HAP-1 (cell line): ENCODE results near the gene DLG2.

ENCODE experiments used
- DNase-seq, 2 experiments: peaks; one replicate each; pipeline ENCODE4 v3.0.0-alpha.2; 2016 to 2020; ENCODE audit warnings: low spot score in 2 of 2
- H3K27me3 ChIP-seq: fragments of 250-450 bp; sonication (Bioruptor Pico); 2 replicates; pipeline ENCODE4 v1.5.1; 2020; ENCODE audit warnings: low read depth, mild to moderate bottlenecking, moderate library complexity
- H3K36me3 ChIP-seq: fragments of 250-450 bp; sonication (Bioruptor Pico); replicated peaks from 2 replicates; pipeline ENCODE4 v1.5.1; 2020; ENCODE audit warnings: mild to moderate bottlenecking
- H3K4me1 ChIP-seq: fragments of 250-450 bp; sonication (Bioruptor Pico); 2 replicates; pipeline ENCODE4 v1.5.1; 2020; ENCODE audit warnings: mild to moderate bottlenecking
- H3K4me3 ChIP-seq: fragments of 250-450 bp; sonication (Bioruptor Pico); 2 replicates; pipeline ENCODE4 v1.5.1; 2020; ENCODE audit warnings: mild to moderate bottlenecking, moderate library complexity
- H3K9me3 ChIP-seq: fragments of 250-450 bp; sonication (Bioruptor Pico); 2 replicates; pipeline ENCODE4 v1.5.1; 2020; ENCODE audit warnings: mild to moderate bottlenecking, moderate library complexity
- in situ Hi-C: fragments of 300-500 bp; cut with MboI; formaldehyde crosslinking; loops from 3 replicates; pipeline ENCODE4 v1.14.3; 2020; ENCODE audit warnings: low sequenced_read_pairs, inconsistent platforms, mixed read lengths

DLG2 gene

DNA sequence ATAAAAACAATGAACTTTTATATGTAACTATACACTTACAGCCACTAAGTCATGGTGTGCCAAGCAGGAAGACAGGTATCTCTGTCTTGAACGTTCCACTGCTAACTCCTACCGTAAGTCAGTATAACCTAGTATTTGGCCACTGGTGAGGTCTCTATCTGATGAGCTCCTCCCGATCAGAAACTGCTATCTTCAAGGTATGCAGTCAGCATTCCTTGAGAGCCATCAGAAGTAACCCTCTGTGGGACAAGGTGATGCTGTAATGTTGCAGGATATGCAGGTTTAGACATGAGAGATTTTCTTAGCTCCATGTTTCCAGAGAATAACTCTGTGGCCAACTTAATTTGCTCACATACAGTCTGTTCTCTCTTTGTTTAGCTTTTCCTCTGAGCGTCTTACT, 1943.1 kb downstream of the DLG2 start:
- in situ Hi-C loops, result no loop called here
- Histone ChIP-seq H3K36me3 (no peaks in the 10 kb centered on the region), H3K9me3 (no peaks in the 10 kb centered on the region), H3K27me3 (peaks cover 4% of the 10 kb centered on the region; the same call in 1 of the 2 replicates), H3K4me1 (no peaks in the 10 kb centered on the region), H3K4me3 (no peak overlapping the region)
- no peak for DNase-seq

DNA sequence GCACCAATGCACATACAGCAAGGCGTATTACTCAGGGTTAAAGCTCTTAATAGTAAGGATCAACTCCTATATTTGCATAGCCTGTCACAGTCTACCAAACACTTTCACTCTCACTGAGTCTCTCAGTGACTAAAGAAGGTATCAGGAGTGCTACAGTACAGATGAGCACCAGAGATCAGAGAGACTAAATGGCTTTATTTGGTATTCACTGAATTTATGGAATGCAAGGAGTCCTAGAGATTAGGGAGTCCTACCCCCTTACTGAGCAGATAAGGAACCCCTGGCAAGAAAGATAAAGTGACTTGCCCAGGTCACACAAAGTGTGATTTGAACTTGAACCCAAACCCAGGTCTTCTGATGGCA, 1944.6 kb downstream of the DLG2 start:
- no peaks in the 10 kb centered on the region for H3K4me1 ChIP-seq
- no peaks in the 10 kb centered on the region for H3K9me3 ChIP-seq
- H3K27me3 ChIP-seq, result no peaks in the 10 kb centered on the region
- no peak overlapping the region for H3K4me3 ChIP-seq
- H3K36me3 ChIP-seq, result no peaks in the 10 kb centered on the region
- in situ Hi-C loops, result no loop called here
- DNase-seq, result no peak

DNA sequence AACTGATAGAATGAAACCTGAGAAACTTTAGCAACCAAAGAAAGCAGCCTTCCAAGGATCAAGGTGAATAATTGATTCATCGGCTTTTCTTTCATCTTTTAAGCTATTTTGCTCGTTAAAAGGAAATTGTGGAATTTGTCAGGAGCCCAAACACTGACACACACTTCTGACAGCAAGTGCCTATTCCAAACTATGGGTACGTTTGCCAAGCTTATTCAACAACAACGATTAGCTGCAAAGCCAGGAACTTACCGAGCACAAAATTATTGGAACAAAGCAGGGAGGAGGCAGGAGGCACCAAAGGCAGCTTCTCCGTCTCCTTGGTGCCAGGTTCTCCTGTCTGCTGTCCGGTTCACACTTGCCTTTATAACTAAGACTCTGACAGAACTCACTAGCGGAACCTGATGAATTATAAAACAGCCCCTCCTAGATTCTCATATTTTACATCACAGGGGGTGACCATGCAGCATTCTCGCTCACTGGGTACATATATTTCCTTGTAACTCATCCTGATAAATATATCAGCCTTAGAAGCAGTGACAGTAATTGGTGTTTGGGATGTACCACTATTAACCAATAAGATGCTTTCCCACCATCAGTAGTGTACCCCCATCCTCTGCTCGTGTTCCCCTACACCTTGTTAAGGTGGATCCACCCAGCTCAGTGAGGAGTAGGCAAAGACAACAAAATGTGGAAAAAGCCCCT, 1945.1 kb downstream of the DLG2 start:
- H3K27me3 ChIP-seq, result no peaks in the 10 kb centered on the region
- in situ Hi-C loops, result no loop called here
- no peaks in the 10 kb centered on the region for H3K36me3 ChIP-seq
- no peak for DNase-seq
- no peaks in the 10 kb centered on the region for H3K9me3 ChIP-seq
- H3K4me1 ChIP-seq, result no peaks in the 10 kb centered on the region
- H3K4me3 ChIP-seq, result no peak overlapping the region

DNA sequence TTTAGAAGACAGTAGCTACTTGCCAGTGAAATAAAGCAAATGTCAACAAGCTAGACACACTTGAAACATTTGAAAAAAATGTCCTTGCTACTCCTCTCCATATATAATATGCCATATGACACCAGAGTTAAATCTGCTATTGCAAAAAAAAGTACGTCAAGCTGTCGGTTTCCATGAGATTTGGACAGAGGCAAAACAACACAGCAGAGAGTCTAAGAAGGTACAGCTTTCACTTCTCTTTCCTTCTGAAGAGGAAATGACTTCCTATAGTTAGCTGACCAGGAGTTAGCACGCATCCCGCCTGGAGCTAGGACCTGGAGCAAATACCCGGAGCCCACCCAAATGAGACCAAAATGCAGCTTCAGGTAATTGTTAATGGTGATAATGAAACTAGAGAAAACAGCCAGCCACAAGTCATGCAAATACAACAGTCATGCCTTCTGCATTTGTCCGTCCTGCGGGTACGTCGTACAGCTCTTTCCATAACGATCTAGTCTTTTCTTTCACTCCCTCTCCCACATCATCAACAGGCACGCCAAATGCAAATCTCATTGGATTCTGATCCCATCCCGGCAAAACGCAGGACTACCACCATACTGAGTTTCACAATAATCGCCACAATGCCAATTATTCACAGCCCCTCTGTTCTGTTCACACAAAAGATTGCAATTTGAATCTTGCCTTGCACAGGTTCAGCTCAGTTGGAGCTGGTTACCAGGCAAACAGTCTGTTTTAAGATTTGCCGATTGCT, 1945.9 kb downstream of the DLG2 start:
- Histone ChIP-seq H3K9me3 (no peaks in the 10 kb centered on the region), H3K4me3 (no peak overlapping the region), H3K4me1 (no peaks in the 10 kb centered on the region), H3K36me3 (no peaks in the 10 kb centered on the region), H3K27me3 (no peaks in the 10 kb centered on the region)
- no peak for DNase-seq
- in situ Hi-C loops, result no loop called here

DNA sequence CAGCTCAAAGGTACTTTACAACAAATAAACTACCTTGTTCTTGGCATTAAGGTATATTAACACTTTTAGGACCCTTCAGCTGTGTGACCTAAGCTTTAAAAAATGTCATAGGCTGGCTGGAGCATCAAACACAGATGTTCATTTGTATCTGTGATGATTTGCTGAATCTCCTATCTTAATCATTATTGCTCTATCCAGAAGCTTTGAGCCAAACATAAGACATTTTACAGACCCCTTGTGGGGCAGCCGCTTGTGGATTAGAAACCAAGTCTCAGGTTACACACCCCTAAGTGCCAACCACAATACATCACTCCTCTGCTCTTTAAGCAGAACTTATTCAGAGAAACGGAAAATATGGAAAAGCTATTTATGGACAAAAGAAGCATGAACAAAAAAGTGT, 1946.8 kb downstream of the DLG2 start:
- no peaks in the 10 kb centered on the region for H3K27me3 ChIP-seq
- in situ Hi-C loops, result no loop called here
- no peak overlapping the region for H3K4me3 ChIP-seq
- no peaks in the 10 kb centered on the region for H3K36me3 ChIP-seq
- no peak for DNase-seq
- H3K9me3 ChIP-seq, result no peaks in the 10 kb centered on the region
- no peaks in the 10 kb centered on the region for H3K4me1 ChIP-seq

DNA sequence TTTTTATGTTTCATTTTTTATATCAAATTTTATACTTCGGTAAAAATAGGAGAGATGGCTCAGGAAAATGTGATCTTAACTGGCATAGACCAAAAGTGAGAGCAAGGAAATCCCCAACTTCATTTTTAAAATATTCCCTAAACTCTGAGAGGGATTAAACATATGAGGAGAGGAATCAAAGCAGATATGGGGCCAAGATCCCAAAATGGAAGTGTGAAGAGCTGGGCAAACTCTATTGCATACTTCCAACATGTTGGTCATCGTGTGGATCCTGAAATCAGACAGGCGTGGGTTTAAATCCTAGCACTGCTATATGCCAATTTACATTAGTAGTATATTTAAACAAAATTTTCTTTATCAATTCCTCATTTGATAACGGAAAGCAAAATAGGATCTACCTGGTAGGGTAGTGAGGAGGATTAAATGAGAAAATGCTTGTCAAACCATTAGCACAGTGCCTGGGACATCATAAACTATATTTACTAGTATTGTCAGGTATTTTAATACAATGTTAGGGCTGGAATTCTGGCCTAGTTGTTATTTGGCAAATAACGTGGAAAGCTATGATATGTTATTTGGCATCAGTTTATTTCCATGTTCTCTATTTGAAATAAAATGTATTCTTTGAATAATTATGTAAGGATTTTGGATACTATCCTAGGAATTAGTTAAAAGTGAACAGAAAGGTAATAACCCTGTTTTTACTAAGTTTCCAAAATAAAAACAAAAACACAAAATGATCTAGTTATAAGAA, 1948.1 kb downstream of the DLG2 start:
- in situ Hi-C loops, result no loop called here
- no peak overlapping the region for H3K4me3 ChIP-seq
- no peaks in the 10 kb centered on the region for H3K4me1 ChIP-seq
- H3K36me3 ChIP-seq, result no peaks in the 10 kb centered on the region
- H3K27me3 ChIP-seq, result no peaks in the 10 kb centered on the region
- DNase-seq, result no peak
- H3K9me3 ChIP-seq, result no peaks in the 10 kb centered on the region

DNA sequence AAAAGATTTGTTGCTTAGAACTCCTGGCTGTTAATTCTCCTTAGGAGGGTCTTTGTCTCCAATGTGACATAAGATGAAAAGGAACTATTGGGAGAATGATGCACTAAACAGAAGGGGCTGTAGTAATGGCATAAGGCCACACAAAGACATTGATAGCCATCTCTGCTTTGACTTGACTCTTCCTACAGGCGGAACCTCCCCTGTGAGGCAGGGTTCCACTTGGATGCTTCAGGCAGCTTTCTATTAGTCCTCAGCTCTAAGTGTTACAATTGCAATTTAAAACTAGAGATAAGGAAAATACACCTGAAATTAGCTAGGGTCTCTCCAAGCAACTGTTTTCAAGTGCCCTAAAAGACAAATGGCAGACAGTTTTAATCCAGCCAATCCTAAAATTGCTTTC, 1949.4 kb downstream of the DLG2 start:
- DNase-seq, result no peak
- no peaks in the 10 kb centered on the region for H3K27me3 ChIP-seq
- in situ Hi-C loops, result no loop called here
- H3K4me3 ChIP-seq, result no peak overlapping the region
- H3K9me3 ChIP-seq, result no peaks in the 10 kb centered on the region
- no peaks in the 10 kb centered on the region for H3K36me3 ChIP-seq
- H3K4me1 ChIP-seq, result no peaks in the 10 kb centered on the region

DNA sequence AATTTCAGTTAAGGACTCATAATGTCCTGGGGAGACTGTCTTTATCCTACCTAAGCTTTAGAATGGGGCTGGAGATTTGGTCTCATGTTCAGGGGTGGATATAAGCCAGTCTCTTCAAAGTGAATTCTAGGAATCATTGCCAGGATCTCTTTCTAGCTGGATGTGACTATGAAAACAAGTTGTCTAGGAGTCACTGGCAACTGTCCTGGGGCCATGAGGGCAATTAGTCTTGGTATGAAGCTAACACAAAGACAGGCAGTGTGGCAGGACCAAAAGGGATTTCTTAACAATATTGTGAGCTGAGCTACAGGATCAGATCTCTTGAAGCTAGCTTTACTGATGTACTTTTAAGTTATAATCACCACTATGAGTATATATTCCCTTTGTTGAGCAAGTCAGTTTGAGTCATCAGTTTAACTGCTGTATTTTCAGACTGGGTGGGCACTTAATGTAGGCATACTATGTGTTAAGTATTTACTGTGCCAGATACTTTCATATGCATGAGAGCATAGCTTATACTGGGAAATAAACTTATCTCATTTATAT, 1951.0 kb downstream of the DLG2 start:
- Histone ChIP-seq H3K4me3 (no peak overlapping the region), H3K9me3 (no peaks in the 10 kb centered on the region), H3K27me3 (no peaks in the 10 kb centered on the region), H3K36me3 (no peaks in the 10 kb centered on the region), H3K4me1 (no peaks in the 10 kb centered on the region)
- in situ Hi-C loops, result no loop called here
- DNase-seq, result no peak

DNA sequence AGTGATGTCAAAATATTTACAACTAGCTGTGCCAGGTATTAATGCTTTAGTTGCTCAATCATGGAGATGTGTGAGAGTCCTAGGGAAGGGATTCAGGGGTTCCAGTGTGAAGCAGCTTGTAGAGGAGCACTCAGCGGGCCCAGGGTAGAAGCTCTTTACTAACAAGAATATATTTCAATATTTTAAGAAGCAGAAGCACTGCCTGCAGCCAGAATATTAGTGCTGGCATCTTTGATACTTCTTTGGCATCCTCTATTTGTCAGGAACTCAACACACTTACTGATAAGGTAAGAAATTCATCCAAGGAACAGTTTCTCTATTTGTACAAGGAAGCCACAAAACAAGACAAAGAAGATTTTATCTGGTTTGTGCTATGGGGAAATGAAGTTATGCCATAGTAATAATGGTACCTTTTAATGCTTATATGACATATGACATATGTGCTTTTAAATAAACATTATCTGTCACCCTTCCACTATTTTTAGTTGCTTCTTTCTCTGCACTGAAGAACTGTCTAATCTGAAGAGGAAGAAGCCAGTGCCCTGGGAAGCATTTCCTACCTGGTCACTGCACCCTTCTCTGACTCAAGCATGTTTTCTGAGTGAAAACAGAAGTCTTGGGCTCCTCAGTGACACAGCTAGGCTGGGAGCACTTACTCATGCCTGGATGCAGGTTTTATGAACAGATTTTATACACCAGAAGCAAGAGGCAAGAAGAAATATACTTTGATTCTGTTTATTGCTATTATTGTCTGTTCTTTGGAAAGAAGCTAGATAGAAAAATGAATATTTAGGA, 1952.8 kb downstream of the DLG2 start:
- Histone ChIP-seq H3K36me3 (no peaks in the 10 kb centered on the region), H3K4me3 (no peak overlapping the region), H3K27me3 (no peaks in the 10 kb centered on the region), H3K4me1 (no peaks in the 10 kb centered on the region), H3K9me3 (no peaks in the 10 kb centered on the region)
- no peak for DNase-seq
- in situ Hi-C loops, result no loop called here

DNA sequence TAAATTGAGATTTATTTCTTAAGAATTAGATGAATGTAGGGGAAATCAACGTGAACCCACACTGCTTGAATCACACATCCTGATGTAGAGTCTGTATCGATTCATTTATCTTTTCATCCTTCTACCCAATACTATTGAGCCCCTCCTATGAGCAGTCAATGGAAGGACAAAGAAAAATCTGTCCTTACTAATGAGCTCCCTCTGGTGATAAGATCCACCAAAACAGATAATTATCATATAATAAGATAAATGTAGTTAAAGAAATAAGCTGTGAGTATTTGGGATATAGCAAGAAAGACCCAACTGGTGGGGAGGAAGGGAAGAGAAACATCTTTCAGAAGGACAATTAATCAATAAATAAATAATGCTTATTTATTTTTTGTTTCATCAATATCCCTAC, 1955.9 kb downstream of the DLG2 start:
- no peaks in the 10 kb centered on the region for H3K36me3 ChIP-seq
- in situ Hi-C loops, result no loop called here
- H3K27me3 ChIP-seq, result no peaks in the 10 kb centered on the region
- H3K4me3 ChIP-seq, result no peak overlapping the region
- no peaks in the 10 kb centered on the region for H3K9me3 ChIP-seq
- no peaks in the 10 kb centered on the region for H3K4me1 ChIP-seq
- DNase-seq, result no peak

DNA sequence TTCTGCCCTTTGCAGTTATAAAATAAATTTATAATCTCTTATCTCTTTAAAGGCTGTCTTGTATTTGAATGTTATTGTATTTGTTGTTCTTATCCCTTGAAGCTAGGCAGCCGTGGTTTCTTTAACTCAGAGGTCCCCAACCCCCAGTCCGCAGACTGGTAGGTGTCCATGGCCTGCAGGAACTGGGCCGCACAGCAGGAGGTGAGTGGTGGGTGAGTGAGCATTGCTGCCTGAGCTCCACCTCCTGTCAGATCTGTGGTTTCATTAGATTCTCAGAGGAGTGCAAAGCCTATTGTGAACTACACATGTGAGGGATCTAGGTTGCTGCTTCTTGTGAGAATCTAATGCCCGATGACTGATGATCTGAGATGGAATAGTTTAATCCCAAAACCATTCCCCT, 1961.0 kb downstream of the DLG2 start:
- Histone ChIP-seq H3K36me3 (no peaks in the 10 kb centered on the region), H3K4me3 (no peak overlapping the region), H3K4me1 (no peaks in the 10 kb centered on the region), H3K27me3 (no peaks in the 10 kb centered on the region; the same call in 1 of the 2 replicates), H3K9me3 (no peaks in the 10 kb centered on the region)
- in situ Hi-C loops, result no loop called here
- no peak for DNase-seq

DNA sequence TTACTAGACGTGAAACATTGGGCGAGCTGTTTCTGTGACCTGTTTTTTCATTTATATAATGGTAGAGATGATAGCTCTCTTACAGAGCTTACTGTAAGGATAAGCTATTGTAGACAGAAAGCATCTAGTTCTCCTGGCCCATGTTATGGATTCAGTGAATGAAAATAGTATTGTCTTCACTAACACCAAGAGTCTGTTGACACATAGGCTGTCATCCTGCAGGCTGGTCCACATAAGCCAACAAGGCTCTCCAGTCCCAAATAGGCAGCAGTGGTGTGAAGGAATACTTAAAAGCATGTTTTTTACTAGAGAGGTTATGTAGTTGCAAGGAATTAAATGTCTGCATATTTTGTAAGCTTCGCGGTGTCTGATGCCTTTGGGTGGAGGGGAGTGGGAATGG, 1963.2 kb downstream of the DLG2 start:
- in situ Hi-C loops, result no loop called here
- Histone ChIP-seq H3K9me3 (no peaks in the 10 kb centered on the region), H3K27me3 (no peaks in the 10 kb centered on the region; the same call in 1 of the 2 replicates), H3K4me1 (no peaks in the 10 kb centered on the region), H3K4me3 (no peak overlapping the region), H3K36me3 (no peaks in the 10 kb centered on the region)
- DNase-seq, result no peak

DNA sequence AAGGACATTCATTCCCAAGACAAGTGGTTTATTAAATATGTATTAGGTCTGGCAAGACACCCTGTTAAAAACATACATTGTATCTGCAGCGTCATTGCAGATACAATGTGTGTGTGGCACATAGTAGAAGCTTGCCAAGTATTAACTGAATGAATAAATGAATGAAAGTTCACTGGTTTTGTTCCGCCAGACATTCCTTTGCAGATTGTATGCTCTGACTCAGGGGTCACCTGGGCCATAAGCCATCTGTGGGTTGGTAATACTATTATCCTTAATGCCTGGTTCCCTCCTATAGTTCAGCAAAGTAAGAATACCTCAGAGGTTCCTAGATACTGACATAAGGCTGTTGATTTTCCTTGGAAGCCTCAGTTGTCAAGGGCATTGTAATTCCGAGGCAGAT, 1963.7 kb downstream of the DLG2 start:
- Histone ChIP-seq H3K4me1 (no peaks in the 10 kb centered on the region), H3K27me3 (no peaks in the 10 kb centered on the region; the same call in 1 of the 2 replicates), H3K36me3 (no peaks in the 10 kb centered on the region), H3K4me3 (no peak overlapping the region), H3K9me3 (no peaks in the 10 kb centered on the region)
- in situ Hi-C loops, result no loop called here
- no peak for DNase-seq
